Measurements from ENCODE around the gene PHKA2. TPM values are rescaled to one million over a fixed set of nuclear protein-coding genes. Genes with fewer than 3 reads are reported as not detected.

PHKA2 gene
- total RNA-seq, 3 donors from 2014 or later (not counting 1 experiment from before 2014, with no cell fraction given) = 34.2 to 45.9 (median 35.1) TPM

DNA sequence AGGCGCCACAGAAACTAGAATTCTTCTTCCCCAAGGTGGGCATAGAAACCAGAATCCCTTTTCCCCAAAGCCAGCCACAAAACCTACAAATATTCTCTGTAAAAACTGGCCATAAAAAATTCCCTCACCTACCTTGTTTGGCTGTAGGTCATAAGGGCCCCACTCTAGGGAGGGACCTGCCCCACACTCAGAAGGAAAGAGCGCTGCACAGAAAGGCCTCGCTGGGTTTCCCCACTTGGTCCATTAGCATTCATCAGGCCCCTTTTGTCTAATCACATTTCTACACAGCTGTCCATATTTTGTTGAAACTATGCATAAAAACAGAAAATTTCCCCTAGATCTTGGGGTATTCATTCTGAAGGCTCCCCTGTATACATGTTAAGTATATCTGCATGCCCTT, 54.1 kb downstream of the PHKA2 start:
- intact Hi-C loops (cut with micrococcal nuclease) = no loop called here
- no peaks in the 10 kb centered on the region for H3K36me3 Mint-ChIP-seq
- no peak overlapping the region for H3K4me3 Mint-ChIP-seq
- Histone ChIP-seq H3K4me3 (ENCODE audit: low read length) (no peak overlapping the region), H3K27ac (ENCODE audit: low read length) (no peak overlapping the region), H3K36me3 (ENCODE audit: control insufficient read depth, insufficient read depth, low read length) (peaks cover 13% of the 10 kb centered on the region), H3K9me3 (ENCODE audit: control insufficient read depth, insufficient read depth, low read length) (no peaks in the 10 kb centered on the region), H3K4me1 (ENCODE audit: control insufficient read depth, insufficient read depth, low read length) (no peaks in the 10 kb centered on the region), H3K27me3 (ENCODE audit: control insufficient read depth, insufficient read depth, low read length) (no peaks in the 10 kb centered on the region)
- H3K9me3 Mint-ChIP-seq = no peaks in the 10 kb centered on the region
- no peaks in the 10 kb centered on the region for H3K27me3 Mint-ChIP-seq (ENCODE audit: low read depth in 2 of 2)
- H3K27ac Mint-ChIP-seq = no peak overlapping the region
- 100% methylated on average over 1 of the region's 3 CpGs for WGBS (ENCODE audit: insufficient coverage)
- no peak for ATAC-seq
- TF ChIP-seq, protein P1, sequence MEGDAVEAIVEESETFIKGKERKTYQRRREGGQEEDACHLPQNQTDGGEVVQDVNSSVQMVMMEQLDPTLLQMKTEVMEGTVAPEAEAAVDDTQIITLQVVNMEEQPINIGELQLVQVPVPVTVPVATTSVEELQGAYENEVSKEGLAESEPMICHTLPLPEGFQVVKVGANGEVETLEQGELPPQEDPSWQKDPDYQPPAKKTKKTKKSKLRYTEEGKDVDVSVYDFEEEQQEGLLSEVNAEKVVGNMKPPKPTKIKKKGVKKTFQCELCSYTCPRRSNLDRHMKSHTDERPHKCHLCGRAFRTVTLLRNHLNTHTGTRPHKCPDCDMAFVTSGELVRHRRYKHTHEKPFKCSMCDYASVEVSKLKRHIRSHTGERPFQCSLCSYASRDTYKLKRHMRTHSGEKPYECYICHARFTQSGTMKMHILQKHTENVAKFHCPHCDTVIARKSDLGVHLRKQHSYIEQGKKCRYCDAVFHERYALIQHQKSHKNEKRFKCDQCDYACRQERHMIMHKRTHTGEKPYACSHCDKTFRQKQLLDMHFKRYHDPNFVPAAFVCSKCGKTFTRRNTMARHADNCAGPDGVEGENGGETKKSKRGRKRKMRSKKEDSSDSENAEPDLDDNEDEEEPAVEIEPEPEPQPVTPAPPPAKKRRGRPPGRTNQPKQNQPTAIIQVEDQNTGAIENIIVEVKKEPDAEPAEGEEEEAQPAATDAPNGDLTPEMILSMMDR (IDR thresholded peaks at IDR 0.05) = no peak
- no peak for DNase-seq
- no peaks in the 10 kb centered on the region for H3K4me1 Mint-ChIP-seq

DNA sequence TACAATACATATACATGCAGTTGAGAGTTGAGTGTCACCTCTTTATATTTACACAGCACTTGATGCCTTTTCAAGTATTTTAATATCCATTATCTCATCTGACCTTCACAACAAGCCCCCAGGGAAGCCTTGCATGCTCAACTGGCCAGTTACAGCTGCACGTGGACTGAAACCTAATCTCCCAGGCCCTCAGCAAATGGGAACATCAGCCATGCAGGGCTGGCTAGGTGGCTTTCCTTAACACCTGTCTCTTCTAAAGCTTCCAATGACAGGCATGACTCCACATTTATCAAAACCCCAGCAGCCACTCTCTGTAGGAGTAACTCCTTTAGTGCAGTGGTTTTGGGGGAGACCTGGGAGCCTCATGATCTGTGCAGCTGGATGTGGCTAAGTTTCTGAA, 56.4 kb downstream of the PHKA2 start:
- no peak overlapping the region for H3K4me3 Mint-ChIP-seq
- no peaks in the 10 kb centered on the region for H3K27me3 ChIP-seq (ENCODE audit: control insufficient read depth, insufficient read depth, low read length)
- DNase-seq (no peak), ATAC-seq (no peak)
- H3K27ac Mint-ChIP-seq = no peak overlapping the region
- peaks cover 19% of the 10 kb centered on the region for H3K36me3 ChIP-seq (ENCODE audit: control insufficient read depth, insufficient read depth, low read length)
- H3K4me1 ChIP-seq (ENCODE audit: control insufficient read depth, insufficient read depth, low read length) = no peaks in the 10 kb centered on the region
- no peaks in the 10 kb centered on the region for H3K36me3 Mint-ChIP-seq
- no peaks in the 10 kb centered on the region for H3K9me3 ChIP-seq (ENCODE audit: control insufficient read depth, insufficient read depth, low read length)
- H3K27me3 Mint-ChIP-seq (ENCODE audit: low read depth in 2 of 2) = no peaks in the 10 kb centered on the region
- TF ChIP-seq, protein P1 (IDR thresholded peaks at IDR 0.05) = no peak
- no peak overlapping the region for H3K27ac ChIP-seq (ENCODE audit: low read length)
- H3K9me3 Mint-ChIP-seq = no peaks in the 10 kb centered on the region
- WGBS (ENCODE audit: insufficient coverage) = 94% methylated on average over 1 of the region's 1 CpG
- H3K4me1 Mint-ChIP-seq = no peaks in the 10 kb centered on the region
- no peak overlapping the region for H3K4me3 ChIP-seq (ENCODE audit: low read length)
- intact Hi-C loops (cut with micrococcal nuclease) = no loop called here

DNA sequence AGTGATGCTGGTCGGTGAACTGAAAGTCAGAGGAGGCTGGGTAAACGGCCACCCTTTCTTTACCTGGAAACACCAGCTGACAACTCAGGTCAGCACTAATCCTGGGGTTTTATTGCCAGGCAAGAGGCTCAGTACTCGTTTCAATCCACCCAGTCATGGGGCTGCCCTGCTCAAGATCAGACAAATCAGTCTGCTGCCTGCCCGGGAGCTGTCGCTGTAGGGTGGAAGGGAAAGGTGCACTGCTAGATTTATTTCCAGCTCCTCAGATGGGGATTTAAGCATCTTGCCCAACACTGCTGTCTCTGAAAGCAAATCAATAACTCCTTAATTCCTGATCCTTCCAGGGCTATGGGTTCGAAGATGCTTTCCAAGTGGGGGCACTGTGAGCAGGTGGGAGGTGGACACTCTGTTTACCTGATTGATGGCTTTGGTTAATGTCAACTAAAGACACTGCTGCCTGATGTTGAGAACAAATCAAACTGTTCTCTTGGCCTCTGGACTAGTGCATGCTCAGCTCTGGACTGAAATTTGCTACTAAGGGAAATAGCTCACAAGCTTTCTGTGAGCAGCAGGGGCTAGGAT, 59.3 kb downstream of the PHKA2 start:
- H3K4me1 Mint-ChIP-seq = no peaks in the 10 kb centered on the region
- Histone ChIP-seq H3K4me3 (ENCODE audit: low read length) (no peak overlapping the region), H3K27ac (ENCODE audit: low read length) (no peak overlapping the region), H3K27me3 (ENCODE audit: control insufficient read depth, insufficient read depth, low read length) (no peaks in the 10 kb centered on the region), H3K36me3 (ENCODE audit: control insufficient read depth, insufficient read depth, low read length) (peaks cover 14% of the 10 kb centered on the region), H3K4me1 (ENCODE audit: control insufficient read depth, insufficient read depth, low read length) (no peaks in the 10 kb centered on the region), H3K9me3 (ENCODE audit: control insufficient read depth, insufficient read depth, low read length) (no peaks in the 10 kb centered on the region)
- H3K36me3 Mint-ChIP-seq = no peaks in the 10 kb centered on the region
- ATAC-seq (no peak), DNase-seq (no peak)
- intact Hi-C loops (cut with micrococcal nuclease) = no loop called here
- TF ChIP-seq, protein P1 (IDR thresholded peaks at IDR 0.05) = no peak
- no peak overlapping the region for H3K4me3 Mint-ChIP-seq
- no peaks in the 10 kb centered on the region for H3K27me3 Mint-ChIP-seq (ENCODE audit: low read depth in 2 of 2)
- no peak overlapping the region for H3K27ac Mint-ChIP-seq
- 96% methylated on average over 6 of the region's 6 CpGs for WGBS (ENCODE audit: insufficient coverage)
- no peaks in the 10 kb centered on the region for H3K9me3 Mint-ChIP-seq

DNA sequence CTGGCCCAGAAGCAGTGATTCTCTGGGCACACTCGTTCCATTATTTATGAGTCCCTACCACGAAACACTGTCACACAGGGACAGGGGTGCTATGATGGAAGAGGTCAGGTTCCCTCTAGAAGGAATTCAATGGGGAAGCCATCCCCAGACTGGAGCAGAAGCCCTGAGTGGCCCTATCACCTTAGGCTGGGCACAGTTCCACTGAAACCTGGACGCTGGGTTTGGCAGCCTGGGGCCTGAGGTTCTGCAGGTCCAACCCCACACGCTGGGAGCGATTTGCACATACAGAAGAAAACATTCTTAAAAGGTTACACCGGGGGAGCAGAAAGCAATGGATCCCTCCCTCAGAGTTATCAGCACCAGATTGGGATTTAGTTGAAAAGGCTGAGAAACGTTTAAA, 63.3 kb downstream of the PHKA2 start:
- TF ChIP-seq, protein P1 (IDR thresholded peaks at IDR 0.05) = no peak
- Mint-ChIP-seq H3K27ac (no peak overlapping the region), H3K9me3 (peaks cover 0 to 2% of the 10 kb centered on the region in 2 donors), H3K4me3 (no peak overlapping the region), H3K27me3 (ENCODE audit: low read depth in 2 of 2) (no peaks in the 10 kb centered on the region), H3K36me3 (peaks cover 12% of the 10 kb centered on the region), H3K4me1 (no peaks in the 10 kb centered on the region)
- Histone ChIP-seq H3K4me1 (ENCODE audit: control insufficient read depth, insufficient read depth, low read length) (no peaks in the 10 kb centered on the region), H3K4me3 (ENCODE audit: low read length) (no peak overlapping the region), H3K27me3 (ENCODE audit: control insufficient read depth, insufficient read depth, low read length) (no peaks in the 10 kb centered on the region), H3K9me3 (ENCODE audit: control insufficient read depth, insufficient read depth, low read length) (no peaks in the 10 kb centered on the region), H3K27ac (ENCODE audit: low read length) (no peak overlapping the region), H3K36me3 (ENCODE audit: control insufficient read depth, insufficient read depth, low read length) (peaks cover 26% of the 10 kb centered on the region)
- intact Hi-C loops (cut with micrococcal nuclease) = no loop called here
- WGBS (ENCODE audit: insufficient coverage) = 98% methylated on average over 7 of the region's 7 CpGs
- DNase-seq (no peak), ATAC-seq (no peak)

Data from natural killer cell (primary cell).